Epithelial cell of esophagus (primary cell): ENCODE results near the gene MEN1.
A peak's percentile ranks its signal among the peaks of the same experiment; 100 is the strongest.

Experiments used
- DNase-seq: peaks from one replicate; pipeline ENCODE4 v3.0.0; 2010; ENCODE audit warnings: low read depth
- H3K4me3 ChIP-seq: 2 replicates; pipeline ENCODE4 v1.5.1; 2011; ENCODE audit warnings: mild to moderate bottlenecking, low read length, control low read depth
- TF ChIP-seq, protein P1 (sequence below): IDR thresholded peaks from 2 replicates; pipeline ENCODE4 v1.5.1; 2011; ENCODE audit warnings: low read depth, mild to moderate bottlenecking, low read length, control low read depth, inconsistent platforms; ENCODE audit not compliant: insufficient read depth; ENCODE audit errors: missing control alignments

MEN1 gene

DNA sequence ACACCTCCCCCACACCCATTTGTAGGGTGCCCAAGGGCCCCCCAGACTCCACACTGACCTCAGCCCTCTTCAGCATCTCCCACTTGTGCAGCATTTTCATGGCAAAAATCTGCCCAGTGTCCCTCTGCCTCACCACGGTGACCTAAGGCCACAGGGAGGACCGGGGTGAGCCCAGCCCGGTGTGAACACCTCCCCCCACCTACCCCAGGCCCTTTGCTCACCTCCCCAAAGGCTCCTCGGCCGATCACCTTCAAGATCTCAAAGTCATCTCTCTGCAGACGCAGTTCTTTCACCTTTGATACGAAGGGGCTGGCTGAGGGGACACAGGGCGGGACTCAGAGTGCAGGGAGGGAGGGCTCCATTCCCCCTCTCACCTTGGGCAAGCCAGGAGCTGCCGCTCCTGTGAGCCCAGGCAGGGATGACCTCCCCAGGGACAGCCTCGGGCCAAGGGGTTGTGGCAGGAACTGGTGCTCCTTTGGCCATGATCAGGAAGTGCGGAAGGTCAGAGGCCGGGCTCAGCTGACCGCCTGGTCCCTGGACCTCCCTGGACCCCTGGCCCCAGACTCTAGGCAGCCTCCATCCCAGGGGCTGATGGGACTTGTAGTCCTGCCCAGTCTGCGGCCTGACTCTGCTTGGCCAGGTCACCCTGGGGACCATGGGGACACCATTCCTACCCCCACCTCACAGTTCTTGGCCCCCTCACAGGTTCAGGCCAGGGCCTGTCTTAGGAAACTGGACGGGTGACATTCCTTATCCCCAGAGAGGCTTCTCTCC is 31.4 kb upstream of the MEN1 start:
- peak overlapping the region; percentile 82 for H3K4me3 ChIP-seq
- DNase-seq, result peak; percentile 42
- TF ChIP-seq, protein P1, sequence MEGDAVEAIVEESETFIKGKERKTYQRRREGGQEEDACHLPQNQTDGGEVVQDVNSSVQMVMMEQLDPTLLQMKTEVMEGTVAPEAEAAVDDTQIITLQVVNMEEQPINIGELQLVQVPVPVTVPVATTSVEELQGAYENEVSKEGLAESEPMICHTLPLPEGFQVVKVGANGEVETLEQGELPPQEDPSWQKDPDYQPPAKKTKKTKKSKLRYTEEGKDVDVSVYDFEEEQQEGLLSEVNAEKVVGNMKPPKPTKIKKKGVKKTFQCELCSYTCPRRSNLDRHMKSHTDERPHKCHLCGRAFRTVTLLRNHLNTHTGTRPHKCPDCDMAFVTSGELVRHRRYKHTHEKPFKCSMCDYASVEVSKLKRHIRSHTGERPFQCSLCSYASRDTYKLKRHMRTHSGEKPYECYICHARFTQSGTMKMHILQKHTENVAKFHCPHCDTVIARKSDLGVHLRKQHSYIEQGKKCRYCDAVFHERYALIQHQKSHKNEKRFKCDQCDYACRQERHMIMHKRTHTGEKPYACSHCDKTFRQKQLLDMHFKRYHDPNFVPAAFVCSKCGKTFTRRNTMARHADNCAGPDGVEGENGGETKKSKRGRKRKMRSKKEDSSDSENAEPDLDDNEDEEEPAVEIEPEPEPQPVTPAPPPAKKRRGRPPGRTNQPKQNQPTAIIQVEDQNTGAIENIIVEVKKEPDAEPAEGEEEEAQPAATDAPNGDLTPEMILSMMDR, result no peak

DNA sequence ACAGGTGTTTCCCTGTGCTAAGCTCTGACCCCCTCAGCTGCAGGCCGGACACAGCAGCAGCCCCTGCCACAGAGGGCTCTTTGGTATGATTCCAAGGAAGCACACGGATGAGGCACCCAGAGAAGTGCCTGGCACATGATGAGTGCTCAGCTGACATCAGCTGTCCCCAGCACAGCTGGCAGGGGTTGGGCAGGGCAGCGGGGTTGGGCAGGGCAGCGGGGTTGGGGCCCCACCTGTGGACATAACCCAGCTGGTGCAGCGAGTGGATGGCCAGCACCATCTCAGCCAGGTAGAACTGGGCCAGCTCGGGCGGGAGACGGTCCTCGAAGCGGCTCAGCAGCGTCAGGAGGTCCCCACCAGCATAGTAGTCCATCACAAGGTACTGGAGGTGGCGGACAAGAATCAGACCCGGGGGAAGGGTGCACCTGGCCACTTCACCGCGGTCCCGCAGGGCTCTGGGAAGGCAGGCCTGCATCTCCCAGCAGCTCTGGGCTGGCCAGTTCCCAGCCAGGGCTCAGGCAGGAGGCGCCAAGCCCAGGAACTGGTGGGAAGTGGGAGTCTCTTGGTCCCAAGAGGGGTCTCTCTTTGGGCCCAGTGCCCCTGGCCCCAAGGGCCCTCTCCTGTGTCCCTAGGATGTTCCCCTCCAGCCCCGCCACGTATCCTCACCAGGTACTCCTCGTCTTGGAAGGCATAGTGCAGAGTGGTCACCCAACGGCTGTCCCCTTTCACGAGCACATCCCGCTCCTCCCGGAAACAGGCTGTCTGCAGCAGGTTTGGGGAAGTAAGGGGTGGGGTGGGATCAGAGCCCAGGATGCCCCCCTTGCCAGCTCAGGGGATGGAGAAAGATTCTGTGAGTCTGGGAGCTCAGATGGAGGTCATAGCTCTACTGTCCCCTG is 29.8 kb upstream of the MEN1 start:
- no peak overlapping the region for H3K4me3 ChIP-seq
- TF ChIP-seq, protein P1, result no peak
- DNase-seq, result no peak

DNA sequence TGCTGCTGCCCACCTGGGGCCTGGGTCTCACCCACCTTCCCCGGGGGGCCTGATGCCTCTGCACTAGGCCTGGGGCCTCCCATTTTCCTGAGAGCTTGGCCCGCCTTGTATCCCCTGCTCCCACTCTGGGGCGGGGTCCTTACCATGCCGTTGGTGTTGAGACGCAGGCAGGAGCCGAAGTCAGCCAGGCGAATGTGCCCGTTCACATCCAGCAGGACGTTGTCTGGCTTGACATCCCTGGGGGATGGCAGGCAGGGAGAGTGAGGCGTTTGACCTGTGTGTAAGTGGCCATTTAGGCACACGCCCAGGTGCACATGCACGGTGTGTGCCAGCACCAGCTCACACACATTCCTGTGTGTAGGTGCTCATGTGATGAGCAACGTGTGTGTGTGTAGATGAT is 29.0 kb upstream of the MEN1 start:
- TF ChIP-seq, protein P1, result no peak
- H3K4me3 ChIP-seq, result no peak overlapping the region
- DNase-seq, result no peak

DNA sequence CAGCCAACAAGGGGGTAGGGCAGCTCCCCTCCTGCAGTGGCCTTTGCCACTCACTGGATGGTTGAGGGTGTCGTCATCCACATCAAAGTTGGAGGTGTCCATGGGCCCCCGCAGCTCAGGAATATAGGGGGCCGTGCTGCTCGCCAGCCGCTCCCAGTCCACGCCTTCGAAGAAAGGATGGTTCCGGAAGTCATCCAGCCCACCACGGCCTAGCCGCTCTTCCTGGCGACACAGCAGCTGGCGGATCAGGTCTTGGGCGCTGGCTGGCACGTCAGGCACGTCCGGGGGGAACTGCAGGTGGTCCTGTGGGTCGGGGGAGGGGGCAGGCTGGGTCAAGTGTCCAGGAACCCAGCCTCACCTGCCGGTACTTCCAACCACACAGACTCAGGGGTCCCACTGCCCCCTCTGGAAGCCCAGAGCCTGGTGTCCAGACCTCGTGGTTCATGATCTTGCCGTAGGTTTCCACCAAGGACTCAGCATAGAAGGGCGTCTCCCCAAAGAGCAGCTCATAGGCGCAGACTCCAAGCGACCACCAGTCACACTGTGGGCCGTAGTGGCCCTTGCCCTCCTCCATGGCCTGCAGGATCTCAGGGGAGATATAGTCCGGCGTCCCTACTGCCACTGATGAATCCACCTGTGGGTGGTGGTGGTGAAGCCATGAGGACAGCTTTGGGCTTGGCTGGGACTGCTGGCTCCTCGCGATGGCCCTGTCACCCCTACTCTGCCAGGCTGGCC is 28.4 kb upstream of the MEN1 start:
- TF ChIP-seq, protein P1, result no peak
- no peak for DNase-seq
- H3K4me3 ChIP-seq, result no peak overlapping the region

DNA sequence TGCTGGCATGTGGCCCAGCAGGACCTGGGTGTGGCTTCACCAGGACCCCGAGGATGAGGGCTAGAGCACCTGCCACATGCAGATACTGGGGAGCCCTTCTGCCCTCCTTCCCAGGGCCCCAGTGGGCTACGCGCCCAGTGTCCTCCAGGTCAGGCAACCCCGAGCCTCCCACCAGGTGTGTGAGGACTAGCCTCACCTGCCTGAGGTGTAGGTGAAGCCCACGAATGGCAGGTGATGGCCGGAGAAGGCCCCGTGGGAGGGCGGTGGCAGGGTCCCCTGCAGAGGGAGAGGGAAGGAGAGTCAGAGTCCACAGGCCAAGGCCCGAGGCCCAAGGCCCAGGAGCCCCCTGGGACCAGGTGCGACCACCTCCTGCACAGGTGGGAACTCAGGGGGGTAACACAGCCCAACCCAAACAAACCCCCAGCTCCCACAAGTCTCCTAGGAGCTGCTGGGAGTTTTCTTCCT is 27.6 kb upstream of the MEN1 start:
- no peak overlapping the region for H3K4me3 ChIP-seq
- no peak for DNase-seq
- TF ChIP-seq, protein P1, result no peak

DNA sequence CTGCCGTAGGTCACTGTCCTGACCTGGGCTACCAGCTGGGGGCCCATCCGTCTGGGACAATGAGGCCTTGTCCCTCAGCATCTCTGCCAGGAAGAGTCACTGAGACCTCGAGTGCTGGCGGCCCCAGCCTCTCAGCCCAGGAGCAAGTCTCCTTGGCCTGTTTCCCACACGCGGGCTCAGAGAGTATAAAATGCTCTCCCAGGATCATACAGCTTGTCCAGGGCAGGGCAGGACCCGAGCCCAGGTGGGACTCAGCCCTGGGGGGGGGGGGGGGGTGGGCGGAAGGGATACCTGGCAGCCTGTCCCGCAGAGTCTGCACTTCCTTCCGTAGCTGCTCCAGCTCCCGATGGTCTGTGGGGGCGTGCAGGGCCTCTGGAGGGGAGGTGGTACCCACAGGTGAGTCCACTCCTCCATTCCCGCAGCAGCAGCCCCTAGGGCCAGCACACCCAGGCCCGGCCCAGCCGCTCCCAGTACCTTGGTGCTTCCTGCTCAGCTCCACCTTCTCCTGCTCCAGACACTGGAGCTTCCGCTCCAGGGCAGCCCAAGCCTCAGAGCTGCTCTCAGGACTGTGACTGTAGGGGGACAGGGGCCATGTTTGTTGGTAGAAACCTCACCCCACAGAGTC is 26.2 kb upstream of the MEN1 start:
- TF ChIP-seq, protein P1, result no peak
- DNase-seq, result no peak
- no peak overlapping the region for H3K4me3 ChIP-seq
